Progenitor cell of endocrine pancreas (in vitro differentiated cells): ENCODE results near the gene TMEFF2. TPM values are rescaled to one million over a fixed set of nuclear protein-coding genes. Genes with fewer than 3 reads are reported as not detected.
A peak's percentile ranks its signal among the peaks of the same experiment; 100 is the strongest.

Experiments used
- DNase-seq: peaks from one replicate; pipeline ENCODE4 v3.0.0; 2021; ENCODE audit warnings: low spot score; ENCODE audit not compliant: unreplicated experiment
- H3K27ac Mint-ChIP-seq: 2 replicates; pipeline ENCODE4 v1.8.0; 2021; ENCODE audit warnings: mild to moderate bottlenecking, moderate library complexity, mixed read lengths
- H3K27me3 Mint-ChIP-seq: 2 replicates; pipeline ENCODE4 v1.8.0; 2021; ENCODE audit warnings: mixed read lengths
- H3K36me3 Mint-ChIP-seq: 2 replicates; pipeline ENCODE4 v1.8.0; 2022; ENCODE audit warnings: mixed read lengths; ENCODE audit not compliant: insufficient read depth
- H3K4me1 Mint-ChIP-seq: 2 replicates; pipeline ENCODE4 v1.8.0; 2021; ENCODE audit warnings: low read depth, mixed read lengths
- H3K4me3 Mint-ChIP-seq: 2 replicates; pipeline ENCODE4 v1.8.0; 2021; ENCODE audit warnings: low read depth, mild to moderate bottlenecking, moderate library complexity, mixed read lengths
- H3K9me3 Mint-ChIP-seq: 2 replicates; pipeline ENCODE4 v1.8.0; 2021; ENCODE audit warnings: low read depth, mixed read lengths
- CTCF ChIP-seq: fragments of 200-600 bp; sonication (generic); IDR thresholded peaks from one replicate; pipeline ENCODE4 v1.5.0; 2021; ENCODE audit warnings: antibody characterized with exemption, mild to moderate bottlenecking; ENCODE audit not compliant: unreplicated experiment
- total RNA-seq: library from RNA; stranded (reverse); gene quantifications from 2 replicates; pipeline ENCODE4 v1.2.1, GENCODE V29; 2021

The TMEFF2 gene
- total RNA-seq, 1 donor from 2014 or later: 0.50 TPM

GRCh38 chr2:191980483-191980882 lies 214.2 kb downstream of the TMEFF2 start:
- peaks cover 7% of the 10 kb centered on the region for H3K4me1 Mint-ChIP-seq
- H3K4me3 Mint-ChIP-seq: no peak overlapping the region
- DNase-seq: no peak
- H3K9me3 Mint-ChIP-seq: peaks cover 8% of the 10 kb centered on the region
- no peaks in the 10 kb centered on the region for H3K27me3 Mint-ChIP-seq
- TF ChIP-seq CTCF: no peak
- peaks cover 1% of the 10 kb centered on the region for H3K36me3 Mint-ChIP-seq
- H3K27ac Mint-ChIP-seq: no peak overlapping the region

DNA sequence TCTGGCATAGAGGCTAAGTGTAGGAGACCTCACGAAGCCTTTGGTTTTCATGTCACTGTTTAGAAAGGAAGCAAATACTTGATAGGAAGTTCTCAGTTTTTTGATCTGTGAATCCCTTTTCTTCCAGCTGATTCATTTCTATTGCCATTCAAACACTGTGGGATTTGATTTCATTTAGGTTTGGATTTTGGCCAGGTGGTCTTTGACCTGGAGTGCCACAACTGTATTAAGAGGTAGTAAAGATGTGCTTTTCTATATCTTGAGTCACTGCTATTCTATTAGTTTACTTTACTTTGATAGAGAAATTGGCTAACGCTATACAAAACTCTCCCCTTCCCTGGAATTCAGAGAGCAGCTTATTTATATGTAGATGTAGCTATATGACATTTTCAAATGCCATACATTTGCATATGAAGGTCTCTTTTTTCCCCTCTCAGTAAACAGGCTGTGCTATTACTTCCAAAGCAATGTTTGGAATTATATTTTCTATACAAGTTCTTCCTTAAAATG lies 215.5 kb downstream of the TMEFF2 start:
- peaks cover 7% of the 10 kb centered on the region for H3K4me1 Mint-ChIP-seq
- peaks cover 3% of the 10 kb centered on the region for H3K36me3 Mint-ChIP-seq
- peaks cover 11% of the 10 kb centered on the region for H3K9me3 Mint-ChIP-seq
- no peak overlapping the region for H3K27ac Mint-ChIP-seq
- H3K4me3 Mint-ChIP-seq: no peak overlapping the region
- H3K27me3 Mint-ChIP-seq: no peaks in the 10 kb centered on the region
- no peak for DNase-seq
- TF ChIP-seq CTCF: no peak

DNA sequence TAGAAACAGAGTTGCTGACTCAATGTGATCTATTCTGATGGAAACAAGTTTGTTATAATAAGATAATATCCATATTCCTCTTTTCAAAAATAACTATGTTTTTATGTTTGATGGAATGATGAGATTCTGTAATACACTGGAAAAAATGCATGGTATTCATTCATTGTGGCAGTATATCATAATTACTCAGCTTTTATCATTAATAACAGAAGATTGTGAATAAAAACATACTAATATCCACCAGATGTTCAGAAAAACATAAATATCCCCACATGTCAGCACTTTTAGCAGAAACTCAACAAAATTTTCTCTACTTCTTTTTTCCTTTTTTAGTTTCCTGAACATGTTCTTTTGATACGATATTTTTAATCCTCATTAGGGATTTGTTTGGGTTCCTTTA lies 217.0 kb downstream of the TMEFF2 start:
- H3K4me3 Mint-ChIP-seq: no peak overlapping the region
- no peaks in the 10 kb centered on the region for H3K27me3 Mint-ChIP-seq
- H3K9me3 Mint-ChIP-seq: peaks cover 11% of the 10 kb centered on the region
- peaks cover 3% of the 10 kb centered on the region for H3K36me3 Mint-ChIP-seq
- peaks cover 7% of the 10 kb centered on the region for H3K4me1 Mint-ChIP-seq
- H3K27ac Mint-ChIP-seq: no peak overlapping the region
- no peak for TF ChIP-seq CTCF
- no peak for DNase-seq

DNA sequence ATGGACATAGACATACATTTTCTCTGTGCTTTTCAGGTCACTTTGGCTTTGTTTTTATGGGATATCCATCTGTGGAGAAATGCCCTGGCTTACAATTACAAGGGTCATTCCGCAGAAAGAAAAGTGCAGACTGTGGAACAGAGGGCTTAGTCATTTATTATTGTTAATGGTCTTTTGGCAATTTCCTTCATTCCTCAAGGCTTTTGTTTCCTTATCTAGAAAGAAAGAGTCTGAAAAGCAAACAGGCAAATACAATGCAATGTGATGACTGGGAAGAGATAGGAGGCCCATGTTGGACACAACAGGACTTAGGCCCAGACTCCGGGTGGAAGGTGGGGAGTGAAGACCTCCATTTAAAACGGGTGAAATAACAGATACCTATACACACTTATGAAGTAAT lies 218.3 kb downstream of the TMEFF2 start:
- peaks cover 6% of the 10 kb centered on the region for H3K36me3 Mint-ChIP-seq
- peaks cover 16% of the 10 kb centered on the region for H3K9me3 Mint-ChIP-seq
- no peaks in the 10 kb centered on the region for H3K27me3 Mint-ChIP-seq
- H3K4me1 Mint-ChIP-seq: peaks cover 12% of the 10 kb centered on the region
- DNase-seq: no peak
- no peak overlapping the region for H3K4me3 Mint-ChIP-seq
- H3K27ac Mint-ChIP-seq: peak overlapping the region; percentile 65
- no peak for TF ChIP-seq CTCF

- no peak for DNase-seq
- peaks cover 21% of the 10 kb centered on the region for H3K4me1 Mint-ChIP-seq
These were observed 220.1 kb downstream of the TMEFF2 start for GRCh38 chr2:191974676-191975075.

More at GRCh38 chr2:191974676-191975075, 220.1 kb downstream of the TMEFF2 start:
- Mint-ChIP-seq H3K27me3 (no peaks in the 10 kb centered on the region), H3K36me3 (peaks cover 6% of the 10 kb centered on the region), H3K4me3 (no peak overlapping the region), H3K9me3 (peaks cover 12% of the 10 kb centered on the region), H3K27ac (no peak overlapping the region)
- no peak for TF ChIP-seq CTCF
